Activated CD8-positive, alpha-beta memory T cell treated with anti-CD3 and anti-CD28 coated beads for 48 hours (primary cell): ENCODE results near the gene STK36.

ENCODE experiments used
- DNase-seq, 3 experiments: peaks; one replicate each; pipeline ENCODE4 v3.0.0-alpha.2; 2020; ENCODE audit warnings: low read depth in 2 of 3, low spot score in 2 of 3

STK36 gene

GRCh38 chr2:218718058-218718457, 46.2 kb downstream of the STK36 start:
- no peak for DNase-seq

GRCh38 chr2:218719457-218719856, 47.6 kb downstream of the STK36 start:
- DNase-seq = no peak

GRCh38 chr2:218720048-218721041, 48.5 kb downstream of the STK36 start:
- no peak for DNase-seq

GRCh38 chr2:218721488-218721887, 49.6 kb downstream of the STK36 start:
- DNase-seq = no peak

GRCh38 chr2:218721934-218722333, 50.0 kb downstream of the STK36 start:
- no peak for DNase-seq

GRCh38 chr2:218722419-218722818, 50.5 kb downstream of the STK36 start:
- DNase-seq = no peak

- no peak for DNase-seq
Measured at GRCh38 chr2:218722876-218723785, 51.2 kb downstream of the STK36 start.

- DNase-seq = no peak
Measured at GRCh38 chr2:218726004-218726574, 54.2 kb downstream of the STK36 start.

- no peak for DNase-seq
Measured at GRCh38 chr2:218727502-218728165, 55.7 kb downstream of the STK36 start.

GRCh38 chr2:218729640-218730039, 57.8 kb downstream of the STK36 start:
- no peak for DNase-seq

- DNase-seq = no peak
Measured at GRCh38 chr2:218732052-218732760, 60.3 kb downstream of the STK36 start.

- DNase-seq = no peak
Measured at GRCh38 chr2:218732761-218733158, 60.9 kb downstream of the STK36 start.

GRCh38 chr2:218733171-218734021, 61.5 kb downstream of the STK36 start:
- no peak for DNase-seq

GRCh38 chr2:218734190-218734975, 62.5 kb downstream of the STK36 start:
- DNase-seq = no peak

- no peak for DNase-seq
Measured at GRCh38 chr2:218736531-218736930, 64.6 kb downstream of the STK36 start.

GRCh38 chr2:218743068-218743467, 71.2 kb downstream of the STK36 start:
- no peak for DNase-seq

- no peak for DNase-seq
Measured at GRCh38 chr2:218744615-218745014, 72.7 kb downstream of the STK36 start.

- DNase-seq = no peak
Measured at GRCh38 chr2:218745160-218745558, 73.3 kb downstream of the STK36 start.
